ENCODE data around the gene DNLZ. TPM values are rescaled to one million over a fixed set of nuclear protein-coding genes. Genes with fewer than 3 reads are reported as not detected.

DNLZ gene
- total RNA-seq, 1 experiment from 2014 or later, result 26.5 TPM

GRCh38 chr9:136336156-136336870 lies 27.2 kb downstream of the DNLZ start:
- Histone ChIP-seq H3K27me3 (ENCODE audit: control insufficient read depth, insufficient read depth, low read length) (no peaks in the 10 kb centered on the region), H3K4me3 (ENCODE audit: low read depth in 2 of 2, low read length in 2 of 2) (no peak overlapping the region), H3K4me1 (ENCODE audit: control insufficient read depth, insufficient read depth, low read length) (no peaks in the 10 kb centered on the region; the same call in 1 of the 2 replicates), H3K9me3 (ENCODE audit: control insufficient read depth, insufficient read depth, low read depth, low read length) (no peaks in the 10 kb centered on the region), H3K27ac (ENCODE audit: low read length) (no peak overlapping the region), H3K36me3 (ENCODE audit: control insufficient read depth, insufficient read depth, low read length) (no peaks in the 10 kb centered on the region)
- ATAC-seq (no peak), DNase-seq (ENCODE audit: low read depth, low spot score) (no peak)
- no TSS peak for BruUV-seq (replicated peaks)
- intact Hi-C loops (cut with micrococcal nuclease; ENCODE audit: unreplicated experiment), result no loop called here
- TF ChIP-seq TCF7L2 (IDR thresholded peaks at IDR 0.05; ENCODE audit: low read depth, low read length) (no peak), SIN3A (IDR thresholded peaks at IDR 0.05; ENCODE audit: borderline replicate concordance, insufficient read depth, low read depth, low read length) (no peak), REST (IDR thresholded peaks at IDR 0.05; ENCODE audit: insufficient read depth in 1 of 2, low read depth in 2 of 2, low read length in 1 of 2) (no peak), POLR2AphosphoS5 (IDR thresholded peaks at IDR 0.05; ENCODE audit: low read depth, low read length) (no peak), CTCF (IDR thresholded peaks at IDR 0.05) (no peak)
- in situ Hi-C loops (cut with HindIII; ENCODE audit: low pct_unique_long_range_greater_than_20kb, low sequenced_read_pairs), result no loop called here
- CTCF ChIA-PET, result no interaction called here
- POLR2A ChIA-PET, result no interaction called here

- POLR2A ChIA-PET, result no interaction called here
- in situ Hi-C loops (cut with HindIII; ENCODE audit: low pct_unique_long_range_greater_than_20kb, low sequenced_read_pairs), result no loop called here
- no peak for ATAC-seq
Measured at GRCh38 chr9:136335296-136336155, 28.0 kb downstream of the DNLZ start.

More at GRCh38 chr9:136335296-136336155, 28.0 kb downstream of the DNLZ start:
- intact Hi-C loops (cut with micrococcal nuclease; ENCODE audit: unreplicated experiment), result no loop called here
- Histone ChIP-seq H3K27ac (ENCODE audit: low read length) (no peak overlapping the region), H3K4me1 (ENCODE audit: control insufficient read depth, insufficient read depth, low read length) (no peaks in the 10 kb centered on the region; the same call in 1 of the 2 replicates), H3K9me3 (ENCODE audit: control insufficient read depth, insufficient read depth, low read depth, low read length) (no peaks in the 10 kb centered on the region), H3K27me3 (ENCODE audit: control insufficient read depth, insufficient read depth, low read length) (no peaks in the 10 kb centered on the region), H3K36me3 (ENCODE audit: control insufficient read depth, insufficient read depth, low read length) (no peaks in the 10 kb centered on the region), H3K4me3 (ENCODE audit: low read depth in 2 of 2, low read length in 2 of 2) (no peak overlapping the region)
- no TSS peak for BruUV-seq (replicated peaks)
- no peak for DNase-seq (ENCODE audit: low read depth, low spot score)
- TF ChIP-seq REST (IDR thresholded peaks at IDR 0.05; ENCODE audit: insufficient read depth in 1 of 2, low read depth in 2 of 2, low read length in 1 of 2), result no peak
- no peak for TF ChIP-seq SIN3A (IDR thresholded peaks at IDR 0.05; ENCODE audit: borderline replicate concordance, insufficient read depth, low read depth, low read length)
- no peak for TF ChIP-seq POLR2AphosphoS5 (IDR thresholded peaks at IDR 0.05; ENCODE audit: low read depth, low read length)
- no peak for TF ChIP-seq CTCF (IDR thresholded peaks at IDR 0.05)
- TF ChIP-seq TCF7L2 (IDR thresholded peaks at IDR 0.05; ENCODE audit: low read depth, low read length), result no peak
- CTCF ChIA-PET, result no interaction called here
